GM19324 (cell line): Measurements from ENCODE around the gene ZGPAT.

ENCODE experiments used
- ATAC-seq: cut with Tn5 transposase; IDR thresholded peaks from one replicate; pipeline ENCODE4 v1.9.1; 2021; ENCODE audit warnings: mild to moderate bottlenecking, moderate library complexity; ENCODE audit not compliant: unreplicated experiment, low FRiP score

ZGPAT gene

GRCh38 chr20:63691711-63692435, 16.0 kb upstream of the ZGPAT start:
- ATAC-seq: no peak

GRCh38 chr20:63692436-63693082, 15.3 kb upstream of the ZGPAT start:
- no peak for ATAC-seq

- no peak for ATAC-seq
Measured at GRCh38 chr20:63693083-63693732, 14.6 kb upstream of the ZGPAT start.

GRCh38 chr20:63693733-63694583, 13.9 kb upstream of the ZGPAT start:
- no peak for ATAC-seq

GRCh38 chr20:63694584-63695423, 13.0 kb upstream of the ZGPAT start:
- ATAC-seq: no peak

- no peak for ATAC-seq
Measured at GRCh38 chr20:63695424-63696305, 12.2 kb upstream of the ZGPAT start.

- no peak for ATAC-seq
Measured at GRCh38 chr20:63696306-63696627, 11.6 kb upstream of the ZGPAT start.

- ATAC-seq: no peak
Measured at GRCh38 chr20:63696628-63697356, 11.0 kb upstream of the ZGPAT start, which contains the start of gene TNFRSF6B. TSS of gene TNFRSF6B (plus strand) at chr20:63696652. CDS start at chr20:63696768, 116 bp downstream.

- no peak for ATAC-seq
Measured at GRCh38 chr20:63697357-63697867, 10.4 kb upstream of the ZGPAT start.

- ATAC-seq: no peak
Measured at GRCh38 chr20:63697868-63698545, 9.8 kb upstream of the ZGPAT start.

- ATAC-seq: no peak
Measured at GRCh38 chr20:63698739-63699465, 8.9 kb upstream of the ZGPAT start.

- ATAC-seq: no peak
Measured at GRCh38 chr20:63699466-63700198, 8.2 kb upstream of the ZGPAT start.

GRCh38 chr20:63700199-63701050, 7.4 kb upstream of the ZGPAT start:
- ATAC-seq: no peak

GRCh38 chr20:63701051-63701328, 6.8 kb upstream of the ZGPAT start:
- no peak for ATAC-seq

GRCh38 chr20:63701329-63702035, 6.4 kb upstream of the ZGPAT start:
- no peak for ATAC-seq
